CD14-positive monocyte (primary cell): ENCODE measurements around the gene LARP4B. TPM values are rescaled to one million over a fixed set of nuclear protein-coding genes. Genes with fewer than 3 reads are reported as not detected.

Experiments
- DNase-seq, 3 donors: peaks; one replicate each; pipeline ENCODE4 v3.0.0-alpha.2; 2011 to 2022
- H2AFZ ChIP-seq: 2 replicates; pipeline ENCODE4 v1.6.0; 2012; ENCODE audit warnings: mild to moderate bottlenecking, low read depth, low read length, inconsistent platforms; ENCODE audit not compliant: insufficient read depth, poor library complexity, severe bottlenecking
- H3K27ac ChIP-seq, 2 donors: 1 replicate in 1 of 2; 2 replicates in 1 of 2; pipeline ENCODE4 v1.5.1; 2012 to 2013; ENCODE audit warnings: low read length in 2 of 2, control low read depth in 1 of 2, inconsistent platforms in 1 of 2, low read depth in 1 of 2, mild to moderate bottlenecking in 1 of 2
- H3K27me3 ChIP-seq, 2 donors: one replicate each; pipeline versions ENCODE4 v1.6.0 to v1.6.1; 2011 to 2013; ENCODE audit warnings: low read length in 2 of 2; ENCODE audit not compliant: control insufficient read depth in 2 of 2, insufficient read depth in 2 of 2
- H3K36me3 ChIP-seq, 2 donors: replicated peaks in 1 of 2; 1 replicate in 1 of 2; 2 replicates in 1 of 2; pipeline versions ENCODE4 v1.5.1 to v1.6.1; 2012 to 2013; ENCODE audit warnings: low read length in 2 of 2, control low read depth in 1 of 2, inconsistent platforms in 1 of 2, mild to moderate bottlenecking in 1 of 2; ENCODE audit not compliant: insufficient read depth in 2 of 2, control insufficient read depth in 1 of 2
- H3K4me1 ChIP-seq, 2 donors: 1 replicate in 1 of 2; 2 replicates in 1 of 2; pipeline versions ENCODE4 v1.5.1 to v1.6.1; 2012 to 2013; ENCODE audit warnings: low read length in 2 of 2, control low read depth in 1 of 2, inconsistent platforms in 1 of 2, mild to moderate bottlenecking in 1 of 2, moderate library complexity in 1 of 2; ENCODE audit not compliant: insufficient read depth in 2 of 2, control insufficient read depth in 1 of 2
- H3K4me2 ChIP-seq: replicated peaks from 2 replicates; pipeline ENCODE3; 2012; ENCODE audit warnings: low read length, moderate library complexity, mild to moderate bottlenecking; ENCODE audit not compliant: poor library complexity, severe bottlenecking; ENCODE audit errors: extremely low read depth
- H3K4me3 ChIP-seq, 3 experiments: fragments of 200-600 bp in 1 of 3; sonication (generic) in 1 of 3; replicated peaks in 1 of 3; 1 replicate in 2 of 3; 2 replicates in 1 of 3; pipeline ENCODE4 v1.5.1; 2011 to 2013; ENCODE audit warnings: low read length in 3 of 3, mild to moderate bottlenecking in 3 of 3, control low read depth in 2 of 3, low read depth in 2 of 3, inconsistent platforms in 1 of 3, moderate library complexity in 1 of 3
- H3K79me2 ChIP-seq: 2 replicates; pipeline ENCODE4 v1.6.0; 2012; ENCODE audit warnings: mild to moderate bottlenecking, control low read depth, inconsistent platforms, low read length, moderate library complexity; ENCODE audit not compliant: insufficient read depth
- H3K9ac ChIP-seq: 2 replicates; pipeline ENCODE4 v1.6.0; 2017; ENCODE audit warnings: low read length, mild to moderate bottlenecking; ENCODE audit not compliant: insufficient read depth, poor library complexity, severe bottlenecking
- H3K9me3 ChIP-seq, 2 donors: replicated peaks in 1 of 2; 1 replicate in 1 of 2; 2 replicates in 1 of 2; pipeline versions ENCODE4 v1.5.1 to v1.6.1; 2012 to 2013; ENCODE audit warnings: low read length in 2 of 2, control low read depth in 1 of 2; ENCODE audit not compliant: control insufficient read depth in 1 of 2, insufficient read depth in 1 of 2
- H4K20me1 ChIP-seq: 2 replicates; pipeline ENCODE4 v1.6.0; 2012; ENCODE audit warnings: mild to moderate bottlenecking, low read length, control low read depth, moderate library complexity; ENCODE audit not compliant: insufficient read depth
- H3K27ac Mint-ChIP-seq, 7 donors: one replicate each; pipeline ENCODE4 v1.8.0; 2020; ENCODE audit warnings: mild to moderate bottlenecking in 7 of 7, mixed read lengths in 7 of 7, moderate library complexity in 6 of 7, inconsistent platforms in 2 of 7
- H3K27me3 Mint-ChIP-seq, 3 donors: one replicate each; pipeline ENCODE4 v1.8.0; 2021 to 2022; ENCODE audit warnings: low read depth in 3 of 3, mild to moderate bottlenecking in 3 of 3, mixed read lengths in 3 of 3, moderate library complexity in 3 of 3, inconsistent platforms in 1 of 3
- H3K36me3 Mint-ChIP-seq, 2 donors: one replicate each; pipeline ENCODE4 v1.8.0; 2020; ENCODE audit warnings: mixed read lengths in 2 of 2, inconsistent platforms in 1 of 2, mild to moderate bottlenecking in 1 of 2
- H3K4me1 Mint-ChIP-seq: one replicate; pipeline ENCODE4 v1.8.0; 2020; ENCODE audit warnings: mild to moderate bottlenecking, mixed read lengths
- H3K4me3 Mint-ChIP-seq, 2 donors: one replicate each; pipeline ENCODE4 v1.8.0; 2020; ENCODE audit warnings: mild to moderate bottlenecking in 2 of 2, mixed read lengths in 2 of 2, moderate library complexity in 1 of 2
- H3K9me3 Mint-ChIP-seq, 7 donors: one replicate each; pipeline ENCODE4 v1.8.0; 2020 to 2022; ENCODE audit warnings: mixed read lengths in 7 of 7, mild to moderate bottlenecking in 6 of 7, moderate library complexity in 6 of 7, inconsistent platforms in 2 of 7
- WGBS: methylation state at CpG from one replicate; pipeline ENCODE4 v1.1.5; 2013; ENCODE audit warnings: missing lambda C conversion rate; ENCODE audit not compliant: insufficient coverage; 5-methylcytosine and 5-hydroxymethylcytosine counted together
- intact Hi-C, 2 donors: fragments of 100-400 bp; cut with micrococcal nuclease; formaldehyde crosslinking; loops; one replicate each; pipeline versions ENCODE4 v1.15.0 to v1.15.1; 2023
- polyA plus RNA-seq, 3 donors: library from polyadenylated mRNA; depleted of rRNA in 1 of 3; unstranded in 2 of 3; stranded (reverse) in 1 of 3; fragments of 300-500 nt in 2 of 3; fragments of >200 nt in 1 of 3; fragmentation: Illumina TruSeq in 2 of 3; gene quantifications; 1 replicate in 2 of 3; 2 replicates in 1 of 3; pipeline ENCODE4 v1.2.3, GENCODE V29; 2012 to 2021
- TF ChIP-seq, protein P1 (sequence below): fragments of 200-600 bp; IDR thresholded peaks from one replicate; pipeline ENCODE4 v1.8.0; 2022; ENCODE audit warnings: antibody characterized with exemption, mild to moderate bottlenecking

The LARP4B gene
- polyA plus RNA-seq, 3 donors, result 17.2 to 52.3 (median 33.0) TPM

DNA sequence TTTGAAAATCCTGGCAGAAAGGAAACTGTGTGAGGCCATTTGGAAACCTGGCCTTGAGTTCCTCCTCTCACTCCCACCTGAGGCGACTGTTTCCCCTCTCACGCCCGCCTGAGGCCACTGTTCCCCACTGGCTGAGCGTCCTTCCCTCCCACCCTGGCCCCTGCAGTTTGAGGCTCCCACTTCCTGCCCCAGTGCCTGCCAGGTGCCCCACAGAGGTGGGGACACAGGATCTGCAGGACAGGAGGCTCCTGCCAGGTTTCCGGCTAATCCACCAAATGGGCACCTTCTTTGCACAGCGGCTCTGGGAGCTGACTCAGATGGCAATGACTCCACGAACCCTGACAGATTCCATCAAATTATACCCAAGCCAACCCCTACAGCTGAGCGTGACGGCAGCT is 24.3 kb upstream of the LARP4B start:
- Histone ChIP-seq H2AFZ (no peak overlapping the region), H3K27me3 (no peaks in the 10 kb centered on the region), H3K9me3 (no peaks in the 10 kb centered on the region), H3K4me1 (no peaks in the 10 kb centered on the region), H3K4me3 (no peak overlapping the region), H3K9ac (no peak overlapping the region), H4K20me1 (no peaks in the 10 kb centered on the region), H3K4me2 (no peak overlapping the region), H3K36me3 (no peaks in the 10 kb centered on the region), H3K79me2 (no peaks in the 10 kb centered on the region), H3K27ac (no peak overlapping the region)
- TF ChIP-seq, protein P1, sequence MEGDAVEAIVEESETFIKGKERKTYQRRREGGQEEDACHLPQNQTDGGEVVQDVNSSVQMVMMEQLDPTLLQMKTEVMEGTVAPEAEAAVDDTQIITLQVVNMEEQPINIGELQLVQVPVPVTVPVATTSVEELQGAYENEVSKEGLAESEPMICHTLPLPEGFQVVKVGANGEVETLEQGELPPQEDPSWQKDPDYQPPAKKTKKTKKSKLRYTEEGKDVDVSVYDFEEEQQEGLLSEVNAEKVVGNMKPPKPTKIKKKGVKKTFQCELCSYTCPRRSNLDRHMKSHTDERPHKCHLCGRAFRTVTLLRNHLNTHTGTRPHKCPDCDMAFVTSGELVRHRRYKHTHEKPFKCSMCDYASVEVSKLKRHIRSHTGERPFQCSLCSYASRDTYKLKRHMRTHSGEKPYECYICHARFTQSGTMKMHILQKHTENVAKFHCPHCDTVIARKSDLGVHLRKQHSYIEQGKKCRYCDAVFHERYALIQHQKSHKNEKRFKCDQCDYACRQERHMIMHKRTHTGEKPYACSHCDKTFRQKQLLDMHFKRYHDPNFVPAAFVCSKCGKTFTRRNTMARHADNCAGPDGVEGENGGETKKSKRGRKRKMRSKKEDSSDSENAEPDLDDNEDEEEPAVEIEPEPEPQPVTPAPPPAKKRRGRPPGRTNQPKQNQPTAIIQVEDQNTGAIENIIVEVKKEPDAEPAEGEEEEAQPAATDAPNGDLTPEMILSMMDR, result no peak
- intact Hi-C loops, result no loop called here
- DNase-seq, result no peak
- peaks cover 0 to 2% (median 0%) of the 10 kb centered on the region in 7 donors for H3K9me3 Mint-ChIP-seq
- no peaks in the 10 kb centered on the region for H3K36me3 Mint-ChIP-seq
- H3K4me1 Mint-ChIP-seq, result no peaks in the 10 kb centered on the region
- H3K27me3 Mint-ChIP-seq, result peaks cover 4 to 10% (median 6%) of the 10 kb centered on the region in 3 donors
- 64% methylated on average over 9 of the region's 9 CpGs for WGBS
- H3K27ac Mint-ChIP-seq, result no peak overlapping the region
- no peak overlapping the region for H3K4me3 Mint-ChIP-seq

DNA sequence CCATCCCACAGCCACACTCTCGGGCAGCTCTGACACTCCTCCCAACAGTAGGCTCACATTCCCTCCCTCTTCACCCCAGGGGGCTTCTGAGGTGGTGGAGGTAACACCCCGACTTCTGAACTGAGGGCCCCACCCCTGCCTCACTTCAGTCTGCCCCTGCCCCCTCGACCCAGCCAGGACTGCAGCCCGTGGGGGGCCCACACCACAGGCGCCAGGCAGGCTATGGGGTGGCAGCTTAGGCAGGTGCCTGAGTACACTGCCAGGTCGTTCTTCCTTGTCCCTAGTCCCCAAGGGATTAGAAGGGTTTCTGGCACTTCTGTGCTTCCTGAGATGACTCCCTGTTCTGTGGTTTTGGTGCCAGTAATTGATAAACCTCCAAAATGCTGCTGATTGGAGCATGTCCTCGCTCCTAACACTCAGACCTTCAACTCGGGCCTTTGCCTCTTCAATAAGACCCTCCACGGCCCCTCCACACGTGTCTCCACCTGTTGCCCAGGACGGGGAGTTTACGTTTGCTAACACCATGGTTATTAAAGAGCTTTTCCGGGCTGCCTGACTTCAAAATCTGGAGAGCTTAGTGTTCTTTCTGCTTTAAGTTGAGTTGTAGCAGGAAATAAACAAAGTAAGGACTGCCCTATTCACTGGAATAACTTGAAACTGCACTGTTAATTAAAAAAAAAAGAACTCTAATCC is 23.8 kb upstream of the LARP4B start:
- Histone ChIP-seq H3K4me2 (no peak overlapping the region), H3K9me3 (no peaks in the 10 kb centered on the region), H3K27ac (no peak overlapping the region), H3K36me3 (no peaks in the 10 kb centered on the region), H3K79me2 (no peaks in the 10 kb centered on the region), H3K9ac (no peak overlapping the region), H2AFZ (no peak overlapping the region), H3K4me3 (no peak overlapping the region), H3K4me1 (no peaks in the 10 kb centered on the region), H3K27me3 (no peaks in the 10 kb centered on the region), H4K20me1 (no peaks in the 10 kb centered on the region)
- TF ChIP-seq, protein P1, result no peak
- Mint-ChIP-seq H3K27me3 (peaks cover 4 to 10% (median 6%) of the 10 kb centered on the region in 3 donors), H3K36me3 (no peaks in the 10 kb centered on the region), H3K4me1 (no peaks in the 10 kb centered on the region), H3K27ac (peak overlapping the region in 1 of 7 donors; percentile 42), H3K9me3 (peaks cover 0 to 2% (median 0%) of the 10 kb centered on the region in 7 donors), H3K4me3 (no peak overlapping the region)
- WGBS, result 63% methylated on average over 8 of the region's 13 CpGs
- no peak for DNase-seq
- intact Hi-C loops, result no loop called here
